Measurements from ENCODE around the gene CTDSP2.
A peak's percentile ranks its signal among the peaks of the same experiment; 100 is the strongest.
"Not testable (repeated sequence)": the region's sequence is repeated elsewhere in the genome, so short reads cannot be mapped to it uniquely, and the experiment has no call there.

Gene CTDSP2

GRCh38 chr12:57881035-57881434 lies 34.5 kb upstream of the CTDSP2 start:
- not testable (repeated sequence) for DNase-seq

- no peak for DNase-seq
Observed at GRCh38 chr12:57877876-57878275, 31.3 kb upstream of the CTDSP2 start.

GRCh38 chr12:57875753-57876547 lies 29.4 kb upstream of the CTDSP2 start:
- no peak for DNase-seq

- no peak for DNase-seq
Observed at GRCh38 chr12:57874166-57875108, 27.9 kb upstream of the CTDSP2 start.

- peak; percentile 19 for DNase-seq
Observed at GRCh38 chr12:57872362-57872761, 25.8 kb upstream of the CTDSP2 start.

- DNase-seq: no peak
Observed at GRCh38 chr12:57869927-57870318, 23.4 kb upstream of the CTDSP2 start.

- DNase-seq: no peak
Observed at GRCh38 chr12:57869298-57869926, 22.9 kb upstream of the CTDSP2 start.

- peak; percentile 97 for DNase-seq
Observed at GRCh38 chr12:57868851-57869268, 22.3 kb upstream of the CTDSP2 start.

- DNase-seq: no peak
Observed at GRCh38 chr12:57868221-57868620, 21.7 kb upstream of the CTDSP2 start.

GRCh38 chr12:57866308-57867019 lies 19.9 kb upstream of the CTDSP2 start:
- DNase-seq: no peak

GRCh38 chr12:57865084-57865751 lies 18.7 kb upstream of the CTDSP2 start:
- DNase-seq: no peak

GRCh38 chr12:57864442-57865083 lies 18.0 kb upstream of the CTDSP2 start:
- peak; percentile 81 for DNase-seq

GRCh38 chr12:57863676-57864075 lies 17.1 kb upstream of the CTDSP2 start:
- no peak for DNase-seq

GRCh38 chr12:57861967-57862366 lies 15.4 kb upstream of the CTDSP2 start:
- DNase-seq: no peak

GRCh38 chr12:57860883-57861282 lies 14.4 kb upstream of the CTDSP2 start:
- not testable (repeated sequence) for DNase-seq

- no peak for DNase-seq
Observed at GRCh38 chr12:57859121-57859520, 12.6 kb upstream of the CTDSP2 start.

- DNase-seq: not testable (repeated sequence)
Observed at GRCh38 chr12:57858123-57858522, 11.6 kb upstream of the CTDSP2 start.

- no peak for DNase-seq
Observed at GRCh38 chr12:57854965-57855364, 8.4 kb upstream of the CTDSP2 start.

GRCh38 chr12:57853864-57854556 lies 7.5 kb upstream of the CTDSP2 start:
- DNase-seq: no peak

- peak; percentile 82 for DNase-seq
Observed at GRCh38 chr12:57852620-57853500, 6.3 kb upstream of the CTDSP2 start.

Measured in NCI-H2171 treated with DMSO at 0.1 percent for 48 hours (cell line).